MM.1S (cell line): ENCODE measurements around the gene MIPEP.

Source experiments
- CTCF ChIP-seq: fragments of 300-600 bp; sonication (generic); IDR thresholded peaks from 2 replicates; pipeline ENCODE4 v1.5.1; 2016; ENCODE audit warnings: antibody characterized with exemption, low read length, mixed read lengths
- EZH2 ChIP-seq: fragments of 300-600 bp; sonication (generic); optimal IDR thresholded peaks from 2 replicates; pipeline ENCODE3; 2017; ENCODE audit warnings: low read depth, mild to moderate bottlenecking, antibody characterized with exemption, low read length, mixed read lengths

- TF ChIP-seq EZH2: no peak
- no peak for TF ChIP-seq CTCF
Measured at GRCh38 chr13:23824371-23824770, 64.8 kb downstream of the MIPEP start.
